ENCODE data around the gene ZSCAN10. TPM values are rescaled to one million over a fixed set of nuclear protein-coding genes. Genes with fewer than 3 reads are reported as not detected.

The ZSCAN10 gene
- total and polyA plus RNA-seq, 9 of the 15 experiments (the other 6 are each of a cell fraction or from before 2014, with no cell fraction given), result 0.22 TPM; not detected in 8

DNA sequence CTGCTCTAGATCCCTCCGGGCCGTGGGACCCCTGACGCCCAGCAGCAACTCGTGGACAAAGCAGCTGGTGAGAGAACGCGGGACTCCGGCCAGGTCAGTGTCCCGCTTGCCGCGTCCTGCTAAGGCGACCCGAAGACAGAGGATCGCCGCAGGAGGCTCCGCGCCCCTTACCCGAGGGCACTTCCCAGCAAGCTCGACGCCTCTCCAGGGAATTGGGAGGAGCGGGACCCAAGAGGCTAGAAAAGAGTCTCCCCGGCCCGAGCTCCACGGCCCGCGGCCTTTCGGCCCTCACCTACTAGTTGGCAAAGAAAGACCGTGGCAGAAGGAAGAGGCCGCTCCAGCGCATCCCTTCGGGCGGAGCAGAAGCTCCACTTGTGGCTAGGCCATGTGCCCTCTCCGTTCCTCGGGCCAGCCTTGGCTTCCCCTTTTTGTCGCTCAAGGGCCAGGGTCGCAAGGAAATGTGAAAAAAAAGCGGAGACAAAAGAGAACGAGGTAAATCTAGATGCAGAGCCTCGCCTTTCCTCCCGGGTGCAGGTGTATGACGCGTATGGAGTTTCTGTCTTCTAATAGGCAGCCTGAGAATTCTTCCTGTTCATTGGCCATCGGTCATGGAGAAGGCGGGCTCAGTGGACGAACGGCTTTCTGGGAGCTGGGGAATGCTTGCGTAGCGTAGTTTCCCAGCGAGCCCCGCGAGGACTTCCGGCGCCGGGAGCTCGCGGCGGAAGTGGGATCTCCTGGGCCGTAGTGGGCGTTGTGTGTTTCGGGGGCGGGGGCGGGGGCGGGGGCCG lies 35.4 kb upstream of the ZSCAN10 start, which contains the start of gene ZNF213 (continued):
- TF ChIP-seq, protein P1, sequence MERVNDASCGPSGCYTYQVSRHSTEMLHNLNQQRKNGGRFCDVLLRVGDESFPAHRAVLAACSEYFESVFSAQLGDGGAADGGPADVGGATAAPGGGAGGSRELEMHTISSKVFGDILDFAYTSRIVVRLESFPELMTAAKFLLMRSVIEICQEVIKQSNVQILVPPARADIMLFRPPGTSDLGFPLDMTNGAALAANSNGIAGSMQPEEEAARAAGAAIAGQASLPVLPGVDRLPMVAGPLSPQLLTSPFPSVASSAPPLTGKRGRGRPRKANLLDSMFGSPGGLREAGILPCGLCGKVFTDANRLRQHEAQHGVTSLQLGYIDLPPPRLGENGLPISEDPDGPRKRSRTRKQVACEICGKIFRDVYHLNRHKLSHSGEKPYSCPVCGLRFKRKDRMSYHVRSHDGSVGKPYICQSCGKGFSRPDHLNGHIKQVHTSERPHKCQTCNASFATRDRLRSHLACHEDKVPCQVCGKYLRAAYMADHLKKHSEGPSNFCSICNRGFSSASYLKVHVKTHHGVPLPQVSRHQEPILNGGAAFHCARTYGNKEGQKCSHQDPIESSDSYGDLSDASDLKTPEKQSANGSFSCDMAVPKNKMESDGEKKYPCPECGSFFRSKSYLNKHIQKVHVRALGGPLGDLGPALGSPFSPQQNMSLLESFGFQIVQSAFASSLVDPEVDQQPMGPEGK (CRISPR knock-in tag; IDR thresholded peaks at IDR 0.05; ENCODE audit: borderline replicate concordance), result no peak
- TF ChIP-seq, protein P2, sequence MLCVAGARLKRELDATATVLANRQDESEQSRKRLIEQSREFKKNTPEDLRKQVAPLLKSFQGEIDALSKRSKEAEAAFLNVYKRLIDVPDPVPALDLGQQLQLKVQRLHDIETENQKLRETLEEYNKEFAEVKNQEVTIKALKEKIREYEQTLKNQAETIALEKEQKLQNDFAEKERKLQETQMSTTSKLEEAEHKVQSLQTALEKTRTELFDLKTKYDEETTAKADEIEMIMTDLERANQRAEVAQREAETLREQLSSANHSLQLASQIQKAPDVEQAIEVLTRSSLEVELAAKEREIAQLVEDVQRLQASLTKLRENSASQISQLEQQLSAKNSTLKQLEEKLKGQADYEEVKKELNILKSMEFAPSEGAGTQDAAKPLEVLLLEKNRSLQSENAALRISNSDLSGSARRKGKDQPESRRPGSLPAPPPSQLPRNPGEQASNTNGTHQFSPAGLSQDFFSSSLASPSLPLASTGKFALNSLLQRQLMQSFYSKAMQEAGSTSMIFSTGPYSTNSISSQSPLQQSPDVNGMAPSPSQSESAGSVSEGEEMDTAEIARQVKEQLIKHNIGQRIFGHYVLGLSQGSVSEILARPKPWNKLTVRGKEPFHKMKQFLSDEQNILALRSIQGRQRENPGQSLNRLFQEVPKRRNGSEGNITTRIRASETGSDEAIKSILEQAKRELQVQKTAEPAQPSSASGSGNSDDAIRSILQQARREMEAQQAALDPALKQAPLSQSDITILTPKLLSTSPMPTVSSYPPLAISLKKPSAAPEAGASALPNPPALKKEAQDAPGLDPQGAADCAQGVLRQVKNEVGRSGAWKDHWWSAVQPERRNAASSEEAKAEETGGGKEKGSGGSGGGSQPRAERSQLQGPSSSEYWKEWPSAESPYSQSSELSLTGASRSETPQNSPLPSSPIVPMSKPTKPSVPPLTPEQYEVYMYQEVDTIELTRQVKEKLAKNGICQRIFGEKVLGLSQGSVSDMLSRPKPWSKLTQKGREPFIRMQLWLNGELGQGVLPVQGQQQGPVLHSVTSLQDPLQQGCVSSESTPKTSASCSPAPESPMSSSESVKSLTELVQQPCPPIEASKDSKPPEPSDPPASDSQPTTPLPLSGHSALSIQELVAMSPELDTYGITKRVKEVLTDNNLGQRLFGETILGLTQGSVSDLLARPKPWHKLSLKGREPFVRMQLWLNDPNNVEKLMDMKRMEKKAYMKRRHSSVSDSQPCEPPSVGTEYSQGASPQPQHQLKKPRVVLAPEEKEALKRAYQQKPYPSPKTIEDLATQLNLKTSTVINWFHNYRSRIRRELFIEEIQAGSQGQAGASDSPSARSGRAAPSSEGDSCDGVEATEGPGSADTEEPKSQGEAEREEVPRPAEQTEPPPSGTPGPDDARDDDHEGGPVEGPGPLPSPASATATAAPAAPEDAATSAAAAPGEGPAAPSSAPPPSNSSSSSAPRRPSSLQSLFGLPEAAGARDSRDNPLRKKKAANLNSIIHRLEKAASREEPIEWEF (CRISPR knock-in tag; IDR thresholded peaks at IDR 0.05), result no peak
- TF ChIP-seq POLR2B (IDR thresholded peaks at IDR 0.05; ENCODE audit: low read depth, partially characterized antibody) (peak; percentile 82), LARP7 (IDR thresholded peaks at IDR 0.05) (no peak), ZNF134 (CRISPR knock-in tag; conservative IDR thresholded peaks at IDR 0.05) (no peak), ZNF561 (CRISPR knock-in tag; conservative IDR thresholded peaks at IDR 0.05) (no peak), CBX5 (IDR thresholded peaks at IDR 0.05; ENCODE audit: borderline replicate concordance, low read depth) (no peak), TBP (optimal IDR thresholded peaks at IDR 0.05; ENCODE audit: low read depth, low read length) (peak; percentile 60), ZNF551 (CRISPR knock-in tag; IDR thresholded peaks at IDR 0.05) (no peak), MYBL2 (IDR thresholded peaks at IDR 0.05; ENCODE audit: low read depth) (no peak), MYBL2 (CRISPR knock-in tag; IDR thresholded peaks at IDR 0.05; ENCODE audit: borderline replicate concordance) (no peak), MEF2A (IDR thresholded peaks at IDR 0.05; ENCODE audit: control insufficient read depth, low read depth, low read length) (no peak)
- TF ChIP-seq, protein P3, sequence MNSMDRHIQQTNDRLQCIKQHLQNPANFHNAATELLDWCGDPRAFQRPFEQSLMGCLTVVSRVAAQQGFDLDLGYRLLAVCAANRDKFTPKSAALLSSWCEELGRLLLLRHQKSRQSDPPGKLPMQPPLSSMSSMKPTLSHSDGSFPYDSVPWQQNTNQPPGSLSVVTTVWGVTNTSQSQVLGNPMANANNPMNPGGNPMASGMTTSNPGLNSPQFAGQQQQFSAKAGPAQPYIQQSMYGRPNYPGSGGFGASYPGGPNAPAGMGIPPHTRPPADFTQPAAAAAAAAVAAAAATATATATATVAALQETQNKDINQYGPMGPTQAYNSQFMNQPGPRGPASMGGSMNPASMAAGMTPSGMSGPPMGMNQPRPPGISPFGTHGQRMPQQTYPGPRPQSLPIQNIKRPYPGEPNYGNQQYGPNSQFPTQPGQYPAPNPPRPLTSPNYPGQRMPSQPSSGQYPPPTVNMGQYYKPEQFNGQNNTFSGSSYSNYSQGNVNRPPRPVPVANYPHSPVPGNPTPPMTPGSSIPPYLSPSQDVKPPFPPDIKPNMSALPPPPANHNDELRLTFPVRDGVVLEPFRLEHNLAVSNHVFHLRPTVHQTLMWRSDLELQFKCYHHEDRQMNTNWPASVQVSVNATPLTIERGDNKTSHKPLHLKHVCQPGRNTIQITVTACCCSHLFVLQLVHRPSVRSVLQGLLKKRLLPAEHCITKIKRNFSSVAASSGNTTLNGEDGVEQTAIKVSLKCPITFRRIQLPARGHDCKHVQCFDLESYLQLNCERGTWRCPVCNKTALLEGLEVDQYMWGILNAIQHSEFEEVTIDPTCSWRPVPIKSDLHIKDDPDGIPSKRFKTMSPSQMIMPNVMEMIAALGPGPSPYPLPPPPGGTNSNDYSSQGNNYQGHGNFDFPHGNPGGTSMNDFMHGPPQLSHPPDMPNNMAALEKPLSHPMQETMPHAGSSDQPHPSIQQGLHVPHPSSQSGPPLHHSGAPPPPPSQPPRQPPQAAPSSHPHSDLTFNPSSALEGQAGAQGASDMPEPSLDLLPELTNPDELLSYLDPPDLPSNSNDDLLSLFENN (IDR thresholded peaks at IDR 0.05; ENCODE audit: low read depth in 2 of 2, low read length in 2 of 2), result no peak
- TF ChIP-seq, protein P4, sequence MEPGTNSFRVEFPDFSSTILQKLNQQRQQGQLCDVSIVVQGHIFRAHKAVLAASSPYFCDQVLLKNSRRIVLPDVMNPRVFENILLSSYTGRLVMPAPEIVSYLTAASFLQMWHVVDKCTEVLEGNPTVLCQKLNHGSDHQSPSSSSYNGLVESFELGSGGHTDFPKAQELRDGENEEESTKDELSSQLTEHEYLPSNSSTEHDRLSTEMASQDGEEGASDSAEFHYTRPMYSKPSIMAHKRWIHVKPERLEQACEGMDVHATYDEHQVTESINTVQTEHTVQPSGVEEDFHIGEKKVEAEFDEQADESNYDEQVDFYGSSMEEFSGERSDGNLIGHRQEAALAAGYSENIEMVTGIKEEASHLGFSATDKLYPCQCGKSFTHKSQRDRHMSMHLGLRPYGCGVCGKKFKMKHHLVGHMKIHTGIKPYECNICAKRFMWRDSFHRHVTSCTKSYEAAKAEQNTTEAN (CRISPR knock-in tag; IDR thresholded peaks at IDR 0.05), result no peak
